Stimulated activated memory B cell treated with anti-CD40 and anti-IgM and Interleukin-4, amounts not matched to agents 10 μg/mL and 1 μg/mL and 100 μg/mL, for 72 hours (primary cell): ENCODE data around the gene IMMP1L.

Experiments
- ATAC-seq: fragments of 150-1000 bp; cut with Tn5 transposase; 2 replicates; pipeline ENCODE4 v1.10.0; 2021
- H3K27ac Mint-ChIP-seq: one replicate; pipeline ENCODE4 v1.8.0; 2022; ENCODE audit warnings: mild to moderate bottlenecking, mixed read lengths
- H3K27me3 Mint-ChIP-seq: one replicate; pipeline ENCODE4 v1.8.0; 2022; ENCODE audit warnings: mixed read lengths
- H3K36me3 Mint-ChIP-seq: one replicate; pipeline ENCODE4 v1.8.0; 2022; ENCODE audit warnings: mixed read lengths
- H3K4me1 Mint-ChIP-seq: one replicate; pipeline ENCODE4 v1.8.0; 2022; ENCODE audit warnings: mixed read lengths
- H3K4me3 Mint-ChIP-seq: one replicate; pipeline ENCODE4 v1.8.0; 2022; ENCODE audit warnings: mild to moderate bottlenecking, moderate library complexity, mixed read lengths
- H3K9me3 Mint-ChIP-seq: one replicate; pipeline ENCODE4 v1.8.0; 2022; ENCODE audit warnings: mixed read lengths

Gene IMMP1L

GRCh38 chr11:31383116-31383515 is 126.3 kb downstream of the IMMP1L start:
- Mint-ChIP-seq H3K27ac (no peak overlapping the region), H3K9me3 (no peaks in the 10 kb centered on the region), H3K36me3 (peaks cover 28% of the 10 kb centered on the region), H3K27me3 (no peaks in the 10 kb centered on the region), H3K4me1 (peaks cover 10% of the 10 kb centered on the region), H3K4me3 (no peak overlapping the region)
- ATAC-seq, result no peak
